Liver (tissue), 9 donors: ENCODE results near the gene PDK1. TPM values are rescaled to one million over a fixed set of nuclear protein-coding genes. Genes with fewer than 3 reads are reported as not detected.

ENCODE experiments used
- DNase-seq: peaks from one replicate; pipeline ENCODE4 v3.0.0-alpha.2; 2017; ENCODE audit warnings: low spot score
- H3K27ac ChIP-seq, 2 donors: one replicate each; pipeline ENCODE4 v1.7.0; 2013; ENCODE audit warnings: inconsistent platforms in 2 of 2, low read length in 2 of 2, control low read depth in 1 of 2, low read depth in 1 of 2, mild to moderate bottlenecking in 1 of 2
- H3K27me3 ChIP-seq, 4 donors: one replicate each; pipeline versions ENCODE4 v1.6.1 to v1.7.0; 2013; ENCODE audit warnings: low read length in 3 of 4, inconsistent platforms in 1 of 4, mild to moderate bottlenecking in 1 of 4, moderate library complexity in 1 of 4; ENCODE audit not compliant: control insufficient read depth in 4 of 4, insufficient read depth in 4 of 4
- H3K36me3 ChIP-seq, 4 donors: one replicate each; pipeline versions ENCODE4 v1.6.1 to v1.7.0; 2013; ENCODE audit warnings: low read length in 3 of 4, mild to moderate bottlenecking in 3 of 4, low read depth in 1 of 4, moderate library complexity in 1 of 4; ENCODE audit not compliant: control insufficient read depth in 4 of 4, insufficient read depth in 3 of 4
- H3K4me1 ChIP-seq, 4 donors: one replicate each; pipeline versions ENCODE4 v1.6.1 to v1.7.0; 2013; ENCODE audit warnings: low read length in 3 of 4, mild to moderate bottlenecking in 3 of 4, moderate library complexity in 1 of 4; ENCODE audit not compliant: control insufficient read depth in 4 of 4, insufficient read depth in 4 of 4
- H3K4me3 ChIP-seq, 3 donors: one replicate each; pipeline versions ENCODE4 v1.6.1 to v1.7.0; 2013; ENCODE audit warnings: low read length in 3 of 3, control low read depth in 1 of 3, low read depth in 1 of 3, mild to moderate bottlenecking in 1 of 3
- H3K9ac ChIP-seq, 2 donors: one replicate each; pipeline ENCODE4 v1.7.0; 2013; ENCODE audit warnings: low read length in 2 of 2, mild to moderate bottlenecking in 2 of 2, moderate library complexity in 2 of 2, control low read depth in 1 of 2, low read depth in 1 of 2
- H3K9me3 ChIP-seq, 4 donors: one replicate each; pipeline versions ENCODE4 v1.6.1 to v1.7.0; 2013; ENCODE audit warnings: low read length in 3 of 4; ENCODE audit not compliant: control insufficient read depth in 4 of 4
- EGR1 ChIP-seq, 2 donors: IDR thresholded peaks; 2 replicates each; pipeline ENCODE4 v1.6.1; 2016 to 2018; ENCODE audit warnings: antibody characterized with exemption in 2 of 2, low read depth in 2 of 2
- FOXA1 ChIP-seq: IDR thresholded peaks from 2 replicates; pipeline ENCODE4 v1.6.1; 2016; ENCODE audit warnings: antibody characterized with exemption
- FOXA2 ChIP-seq: IDR thresholded peaks from 2 replicates; pipeline ENCODE4 v1.6.1; 2016; ENCODE audit warnings: antibody characterized with exemption
- GABPA ChIP-seq, 2 donors: IDR thresholded peaks in 1 of 2; conservative IDR thresholded peaks in 1 of 2; 2 replicates each; pipeline ENCODE4 v1.6.1; 2016; ENCODE audit warnings: antibody characterized with exemption in 2 of 2, mild to moderate bottlenecking in 1 of 2, moderate library complexity in 1 of 2
- HNF4A ChIP-seq, 2 donors: conservative IDR thresholded peaks; 2 replicates each; pipeline ENCODE4 v1.6.1; 2016; ENCODE audit warnings: antibody characterized with exemption in 2 of 2, mild to moderate bottlenecking in 2 of 2
- HNF4G ChIP-seq: IDR thresholded peaks from 2 replicates; pipeline ENCODE4 v1.6.1; 2016; ENCODE audit warnings: antibody characterized with exemption
- JUND ChIP-seq, 2 donors: IDR thresholded peaks; 2 replicates each; pipeline ENCODE4 v1.6.1; 2016; ENCODE audit warnings: antibody characterized with exemption in 2 of 2
- MAX ChIP-seq: IDR thresholded peaks from 2 replicates; pipeline ENCODE4 v1.6.1; 2016; ENCODE audit warnings: antibody characterized with exemption
- NR2F2 ChIP-seq: IDR thresholded peaks from 2 replicates; pipeline ENCODE4 v1.6.1; 2016; ENCODE audit warnings: antibody characterized with exemption
- RAD21 ChIP-seq, 2 donors: IDR thresholded peaks; 2 replicates each; pipeline ENCODE4 v1.6.1; 2016; ENCODE audit warnings: antibody characterized with exemption in 2 of 2, mild to moderate bottlenecking in 2 of 2
- RXRA ChIP-seq, 2 donors: IDR thresholded peaks; 2 replicates each; pipeline ENCODE4 v1.6.1; 2017 to 2018; ENCODE audit warnings: antibody characterized with exemption in 2 of 2, mild to moderate bottlenecking in 1 of 2
- SP1 ChIP-seq: IDR thresholded peaks from 2 replicates; pipeline ENCODE4 v1.6.1; 2018; ENCODE audit warnings: antibody characterized with exemption, mild to moderate bottlenecking
- TAF1 ChIP-seq: conservative IDR thresholded peaks from 2 replicates; pipeline ENCODE4 v1.6.1; 2016; ENCODE audit warnings: antibody characterized with exemption, mild to moderate bottlenecking
- YY1 ChIP-seq: IDR thresholded peaks from 2 replicates; pipeline ENCODE4 v1.6.1; 2016; ENCODE audit warnings: antibody characterized with exemption, mild to moderate bottlenecking
- ZBTB33 ChIP-seq: IDR thresholded peaks from 2 replicates; pipeline ENCODE4 v1.6.1; 2016; ENCODE audit warnings: antibody characterized with exemption
- whole genome bisulfite sequencing: extraction: QIAGEN DNeasy Blood & Tissue Kit; methylation state at CpG from one replicate; pipeline ENCODE4 v1.1.7; 2013; 5-methylcytosine and 5-hydroxymethylcytosine counted together
- polyA plus RNA-seq, 2 donors: library from polyadenylated mRNA; stranded (reverse) in 1 of 2; unstranded in 1 of 2; fragments of 200-250 nt in 1 of 2; fragments of >200 nt in 1 of 2; fragmentation: Nextera tagmentation in 1 of 2; extraction: Ambion mirVana in 1 of 2; gene quantifications; one replicate each; pipeline versions ENCODE4 v1.2.1 to v1.2.3, GENCODE V29; 2013 to 2015
- total RNA-seq, 2 donors: library from RNA; depleted of rRNA; stranded (reverse); fragments of >200 nt; gene quantifications; one replicate each; pipeline ENCODE4 v1.2.3, GENCODE V29; 2014
- TF ChIP-seq, protein P1 (sequence below): IDR thresholded peaks from 2 replicates; pipeline ENCODE4 v1.6.1; 2016; ENCODE audit warnings: antibody characterized with exemption
- TF ChIP-seq, protein P2 (sequence below): IDR thresholded peaks from 2 replicates; pipeline ENCODE4 v1.6.1; 2016; ENCODE audit warnings: antibody characterized with exemption, mild to moderate bottlenecking
- TF ChIP-seq, protein P3 (sequence below): fragments of 150-350 bp; IDR thresholded peaks from 2 replicates; pipeline ENCODE4 v1.5.1; 2017; ENCODE audit warnings: improper control_type of control experiment, low read depth, low read length; ENCODE audit not compliant: missing input control
- donor health status: healthy.
- donor health status: healthy.
- donor health status: healthy.
- donor health status: healthy.
- donor health status: healthy.

Gene PDK1
- total and polyA plus RNA-seq, 4 donors, result 4.7 to 10.9 (median 7.8) TPM

- WGBS, result 93% methylated on average over 10 of the region's 10 CpGs
- Histone ChIP-seq H3K27me3 (no peaks in the 10 kb centered on the region), H3K27ac (no peak overlapping the region), H3K9ac (no peak overlapping the region), H3K4me1 (peaks cover 0 to 2% (median 0%) of the 10 kb centered on the region in 4 donors), H3K36me3 (peaks cover 0 to under 1% (median 0%) of the 10 kb centered on the region in 4 donors), H3K4me3 (no peak overlapping the region), H3K9me3 (no peaks in the 10 kb centered on the region)
- no peak for DNase-seq
- TF ChIP-seq FOXA1 (no peak), EGR1 (IDR thresholded peaks at IDR 0.05; ENCODE audit: low read depth in 2 of 2) (no peak), HNF4G (no peak), NR2F2 (no peak), YY1 (no peak), SP1 (no peak), RXRA (IDR thresholded peaks at IDR 0.05) (no peak), GABPA (IDR thresholded peaks at IDR 0.05 in 1 of 2, conservative IDR thresholded peaks at IDR 0.05 in 1 of 2) (no peak), ZBTB33 (no peak), HNF4A (conservative IDR thresholded peaks at IDR 0.05) (no peak), JUND (IDR thresholded peaks at IDR 0.05) (no peak), TAF1 (no peak), FOXA2 (no peak), MAX (no peak), RAD21 (IDR thresholded peaks at IDR 0.05) (no peak)
- TF ChIP-seq, protein P1, sequence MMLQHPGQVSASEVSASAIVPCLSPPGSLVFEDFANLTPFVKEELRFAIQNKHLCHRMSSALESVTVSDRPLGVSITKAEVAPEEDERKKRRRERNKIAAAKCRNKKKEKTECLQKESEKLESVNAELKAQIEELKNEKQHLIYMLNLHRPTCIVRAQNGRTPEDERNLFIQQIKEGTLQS, result no peak
- TF ChIP-seq, protein P2, sequence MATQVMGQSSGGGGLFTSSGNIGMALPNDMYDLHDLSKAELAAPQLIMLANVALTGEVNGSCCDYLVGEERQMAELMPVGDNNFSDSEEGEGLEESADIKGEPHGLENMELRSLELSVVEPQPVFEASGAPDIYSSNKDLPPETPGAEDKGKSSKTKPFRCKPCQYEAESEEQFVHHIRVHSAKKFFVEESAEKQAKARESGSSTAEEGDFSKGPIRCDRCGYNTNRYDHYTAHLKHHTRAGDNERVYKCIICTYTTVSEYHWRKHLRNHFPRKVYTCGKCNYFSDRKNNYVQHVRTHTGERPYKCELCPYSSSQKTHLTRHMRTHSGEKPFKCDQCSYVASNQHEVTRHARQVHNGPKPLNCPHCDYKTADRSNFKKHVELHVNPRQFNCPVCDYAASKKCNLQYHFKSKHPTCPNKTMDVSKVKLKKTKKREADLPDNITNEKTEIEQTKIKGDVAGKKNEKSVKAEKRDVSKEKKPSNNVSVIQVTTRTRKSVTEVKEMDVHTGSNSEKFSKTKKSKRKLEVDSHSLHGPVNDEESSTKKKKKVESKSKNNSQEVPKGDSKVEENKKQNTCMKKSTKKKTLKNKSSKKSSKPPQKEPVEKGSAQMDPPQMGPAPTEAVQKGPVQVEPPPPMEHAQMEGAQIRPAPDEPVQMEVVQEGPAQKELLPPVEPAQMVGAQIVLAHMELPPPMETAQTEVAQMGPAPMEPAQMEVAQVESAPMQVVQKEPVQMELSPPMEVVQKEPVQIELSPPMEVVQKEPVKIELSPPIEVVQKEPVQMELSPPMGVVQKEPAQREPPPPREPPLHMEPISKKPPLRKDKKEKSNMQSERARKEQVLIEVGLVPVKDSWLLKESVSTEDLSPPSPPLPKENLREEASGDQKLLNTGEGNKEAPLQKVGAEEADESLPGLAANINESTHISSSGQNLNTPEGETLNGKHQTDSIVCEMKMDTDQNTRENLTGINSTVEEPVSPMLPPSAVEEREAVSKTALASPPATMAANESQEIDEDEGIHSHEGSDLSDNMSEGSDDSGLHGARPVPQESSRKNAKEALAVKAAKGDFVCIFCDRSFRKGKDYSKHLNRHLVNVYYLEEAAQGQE, result no peak
- TF ChIP-seq, protein P3, sequence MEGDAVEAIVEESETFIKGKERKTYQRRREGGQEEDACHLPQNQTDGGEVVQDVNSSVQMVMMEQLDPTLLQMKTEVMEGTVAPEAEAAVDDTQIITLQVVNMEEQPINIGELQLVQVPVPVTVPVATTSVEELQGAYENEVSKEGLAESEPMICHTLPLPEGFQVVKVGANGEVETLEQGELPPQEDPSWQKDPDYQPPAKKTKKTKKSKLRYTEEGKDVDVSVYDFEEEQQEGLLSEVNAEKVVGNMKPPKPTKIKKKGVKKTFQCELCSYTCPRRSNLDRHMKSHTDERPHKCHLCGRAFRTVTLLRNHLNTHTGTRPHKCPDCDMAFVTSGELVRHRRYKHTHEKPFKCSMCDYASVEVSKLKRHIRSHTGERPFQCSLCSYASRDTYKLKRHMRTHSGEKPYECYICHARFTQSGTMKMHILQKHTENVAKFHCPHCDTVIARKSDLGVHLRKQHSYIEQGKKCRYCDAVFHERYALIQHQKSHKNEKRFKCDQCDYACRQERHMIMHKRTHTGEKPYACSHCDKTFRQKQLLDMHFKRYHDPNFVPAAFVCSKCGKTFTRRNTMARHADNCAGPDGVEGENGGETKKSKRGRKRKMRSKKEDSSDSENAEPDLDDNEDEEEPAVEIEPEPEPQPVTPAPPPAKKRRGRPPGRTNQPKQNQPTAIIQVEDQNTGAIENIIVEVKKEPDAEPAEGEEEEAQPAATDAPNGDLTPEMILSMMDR, result no peak
These were observed 57.8 kb downstream of the PDK1 start for GRCh38 chr2:172613615-172614231.
